ENCODE measurements around the gene THSD7B.
"Not testable (repeated sequence)": the region's sequence is repeated elsewhere in the genome, so short reads cannot be mapped to it uniquely, and the experiment has no call there.

Gene THSD7B

GRCh38 chr2:137302957-137303356 lies 537.6 kb downstream of the THSD7B start:
- Histone ChIP-seq H3K27ac (ENCODE audit: low read depth in 2 of 2, low read length in 2 of 2) (no peak overlapping the region), H3K9me3 (ENCODE audit: control insufficient read depth in 2 of 2, low read length in 2 of 2) (no peaks in the 10 kb centered on the region), H3K4me1 (ENCODE audit: control insufficient read depth in 2 of 2, insufficient read depth in 2 of 2, low read length in 2 of 2) (no peaks in the 10 kb centered on the region), H3K36me3 (ENCODE audit: control insufficient read depth in 2 of 2, insufficient read depth in 2 of 2, low read length in 2 of 2) (no peaks in the 10 kb centered on the region), H3K4me3 (ENCODE audit: low read length in 2 of 2) (no peak overlapping the region), H3K9ac (ENCODE audit: low read depth in 1 of 2, low read length in 2 of 2) (no peak overlapping the region), H3K27me3 (ENCODE audit: control insufficient read depth in 2 of 2, insufficient read depth in 2 of 2, low read length in 2 of 2) (no peaks in the 10 kb centered on the region)

GRCh38 chr2:137316075-137316474 lies 550.7 kb downstream of the THSD7B start:
- no peaks in the 10 kb centered on the region for H3K27me3 ChIP-seq (ENCODE audit: control insufficient read depth in 2 of 2, insufficient read depth in 2 of 2, low read length in 2 of 2)
- H3K9me3 ChIP-seq (ENCODE audit: control insufficient read depth in 2 of 2, low read length in 2 of 2): no peaks in the 10 kb centered on the region
- no peaks in the 10 kb centered on the region for H3K36me3 ChIP-seq (ENCODE audit: control insufficient read depth in 2 of 2, insufficient read depth in 2 of 2, low read length in 2 of 2)
- no peak overlapping the region for H3K4me3 ChIP-seq (ENCODE audit: low read length in 2 of 2)
- no peaks in the 10 kb centered on the region for H3K4me1 ChIP-seq (ENCODE audit: control insufficient read depth in 2 of 2, insufficient read depth in 2 of 2, low read length in 2 of 2)
- H3K27ac ChIP-seq (ENCODE audit: low read depth in 2 of 2, low read length in 2 of 2): no peak overlapping the region
- no peak overlapping the region for H3K9ac ChIP-seq (ENCODE audit: low read depth in 1 of 2, low read length in 2 of 2)

- Histone ChIP-seq H3K4me1 (ENCODE audit: control insufficient read depth in 2 of 2, insufficient read depth in 2 of 2, low read length in 2 of 2) (no peaks in the 10 kb centered on the region), H3K36me3 (ENCODE audit: control insufficient read depth in 2 of 2, insufficient read depth in 2 of 2, low read length in 2 of 2) (no peaks in the 10 kb centered on the region), H3K27me3 (ENCODE audit: control insufficient read depth in 2 of 2, insufficient read depth in 2 of 2, low read length in 2 of 2) (no peaks in the 10 kb centered on the region), H3K9ac (ENCODE audit: low read depth in 1 of 2, low read length in 2 of 2) (no peak overlapping the region), H3K4me3 (ENCODE audit: low read length in 2 of 2) (no peak overlapping the region), H3K9me3 (ENCODE audit: control insufficient read depth in 2 of 2, low read length in 2 of 2) (no peaks in the 10 kb centered on the region), H3K27ac (ENCODE audit: low read depth in 2 of 2, low read length in 2 of 2) (no peak overlapping the region)
Observed at GRCh38 chr2:137321566-137321965, 556.2 kb downstream of the THSD7B start.

GRCh38 chr2:137331562-137331961 lies 566.2 kb downstream of the THSD7B start:
- not testable (repeated sequence) for H3K9me3 ChIP-seq (ENCODE audit: control insufficient read depth in 2 of 2, low read length in 2 of 2); H3K4me1 ChIP-seq (ENCODE audit: control insufficient read depth in 2 of 2, insufficient read depth in 2 of 2, low read length in 2 of 2); H3K4me3 ChIP-seq (ENCODE audit: low read length in 2 of 2); H3K9ac ChIP-seq (ENCODE audit: low read depth in 1 of 2, low read length in 2 of 2); H3K36me3 ChIP-seq (ENCODE audit: control insufficient read depth in 2 of 2, insufficient read depth in 2 of 2, low read length in 2 of 2); H3K27ac ChIP-seq (ENCODE audit: low read depth in 2 of 2, low read length in 2 of 2); H3K27me3 ChIP-seq (ENCODE audit: control insufficient read depth in 2 of 2, insufficient read depth in 2 of 2, low read length in 2 of 2)

GRCh38 chr2:137333386-137334165 lies 568.2 kb downstream of the THSD7B start:
- no peak overlapping the region for H3K4me3 ChIP-seq (ENCODE audit: low read length in 2 of 2)
- H3K27me3 ChIP-seq (ENCODE audit: control insufficient read depth in 2 of 2, insufficient read depth in 2 of 2, low read length in 2 of 2): no peaks in the 10 kb centered on the region
- no peaks in the 10 kb centered on the region for H3K36me3 ChIP-seq (ENCODE audit: control insufficient read depth in 2 of 2, insufficient read depth in 2 of 2, low read length in 2 of 2)
- no peak overlapping the region for H3K27ac ChIP-seq (ENCODE audit: low read depth in 2 of 2, low read length in 2 of 2)
- H3K4me1 ChIP-seq (ENCODE audit: control insufficient read depth in 2 of 2, insufficient read depth in 2 of 2, low read length in 2 of 2): no peaks in the 10 kb centered on the region
- H3K9ac ChIP-seq (ENCODE audit: low read depth in 1 of 2, low read length in 2 of 2): no peak overlapping the region
- no peaks in the 10 kb centered on the region for H3K9me3 ChIP-seq (ENCODE audit: control insufficient read depth in 2 of 2, low read length in 2 of 2)

GRCh38 chr2:137336067-137336466 lies 570.7 kb downstream of the THSD7B start:
- H3K9ac ChIP-seq (ENCODE audit: low read depth in 1 of 2, low read length in 2 of 2): no peak overlapping the region
- no peaks in the 10 kb centered on the region for H3K27me3 ChIP-seq (ENCODE audit: control insufficient read depth in 2 of 2, insufficient read depth in 2 of 2, low read length in 2 of 2)
- H3K36me3 ChIP-seq (ENCODE audit: control insufficient read depth in 2 of 2, insufficient read depth in 2 of 2, low read length in 2 of 2): no peaks in the 10 kb centered on the region
- H3K9me3 ChIP-seq (ENCODE audit: control insufficient read depth in 2 of 2, low read length in 2 of 2): no peaks in the 10 kb centered on the region
- no peak overlapping the region for H3K4me3 ChIP-seq (ENCODE audit: low read length in 2 of 2)
- no peaks in the 10 kb centered on the region for H3K4me1 ChIP-seq (ENCODE audit: control insufficient read depth in 2 of 2, insufficient read depth in 2 of 2, low read length in 2 of 2)
- H3K27ac ChIP-seq (ENCODE audit: low read depth in 2 of 2, low read length in 2 of 2): no peak overlapping the region

- H3K27ac ChIP-seq (ENCODE audit: low read depth in 2 of 2, low read length in 2 of 2): no peak overlapping the region
- no peaks in the 10 kb centered on the region for H3K27me3 ChIP-seq (ENCODE audit: control insufficient read depth in 2 of 2, insufficient read depth in 2 of 2, low read length in 2 of 2)
- no peaks in the 10 kb centered on the region for H3K36me3 ChIP-seq (ENCODE audit: control insufficient read depth in 2 of 2, insufficient read depth in 2 of 2, low read length in 2 of 2)
- no peak overlapping the region for H3K9ac ChIP-seq (ENCODE audit: low read depth in 1 of 2, low read length in 2 of 2)
- H3K4me1 ChIP-seq (ENCODE audit: control insufficient read depth in 2 of 2, insufficient read depth in 2 of 2, low read length in 2 of 2): no peaks in the 10 kb centered on the region
- no peak overlapping the region for H3K4me3 ChIP-seq (ENCODE audit: low read length in 2 of 2)
- H3K9me3 ChIP-seq (ENCODE audit: control insufficient read depth in 2 of 2, low read length in 2 of 2): no peaks in the 10 kb centered on the region
Observed at GRCh38 chr2:137339051-137339450, 573.7 kb downstream of the THSD7B start.

- Histone ChIP-seq H3K4me1 (ENCODE audit: control insufficient read depth in 2 of 2, insufficient read depth in 2 of 2, low read length in 2 of 2) (no peaks in the 10 kb centered on the region), H3K4me3 (ENCODE audit: low read length in 2 of 2) (no peak overlapping the region), H3K27me3 (ENCODE audit: control insufficient read depth in 2 of 2, insufficient read depth in 2 of 2, low read length in 2 of 2) (no peaks in the 10 kb centered on the region), H3K9ac (ENCODE audit: low read depth in 1 of 2, low read length in 2 of 2) (no peak overlapping the region), H3K27ac (ENCODE audit: low read depth in 2 of 2, low read length in 2 of 2) (no peak overlapping the region), H3K9me3 (ENCODE audit: control insufficient read depth in 2 of 2, low read length in 2 of 2) (no peaks in the 10 kb centered on the region), H3K36me3 (ENCODE audit: control insufficient read depth in 2 of 2, insufficient read depth in 2 of 2, low read length in 2 of 2) (no peaks in the 10 kb centered on the region)
Observed at GRCh38 chr2:137345994-137346393, 580.6 kb downstream of the THSD7B start.

GRCh38 chr2:137348301-137348700 lies 583.0 kb downstream of the THSD7B start:
- no peaks in the 10 kb centered on the region for H3K9me3 ChIP-seq (ENCODE audit: control insufficient read depth in 2 of 2, low read length in 2 of 2)

GRCh38 chr2:137357634-137358033 lies 592.3 kb downstream of the THSD7B start:
- Histone ChIP-seq H3K27ac (ENCODE audit: low read depth in 2 of 2, low read length in 2 of 2) (no peak overlapping the region), H3K4me1 (ENCODE audit: control insufficient read depth in 2 of 2, insufficient read depth in 2 of 2, low read length in 2 of 2) (no peaks in the 10 kb centered on the region)

More at GRCh38 chr2:137348301-137348700, 583.0 kb downstream of the THSD7B start:
- Histone ChIP-seq H3K27ac (ENCODE audit: low read depth in 2 of 2, low read length in 2 of 2) (no peak overlapping the region), H3K9ac (ENCODE audit: low read depth in 1 of 2, low read length in 2 of 2) (no peak overlapping the region), H3K4me1 (ENCODE audit: control insufficient read depth in 2 of 2, insufficient read depth in 2 of 2, low read length in 2 of 2) (no peaks in the 10 kb centered on the region), H3K4me3 (ENCODE audit: low read length in 2 of 2) (no peak overlapping the region), H3K27me3 (ENCODE audit: control insufficient read depth in 2 of 2, insufficient read depth in 2 of 2, low read length in 2 of 2) (no peaks in the 10 kb centered on the region), H3K36me3 (ENCODE audit: control insufficient read depth in 2 of 2, insufficient read depth in 2 of 2, low read length in 2 of 2) (no peaks in the 10 kb centered on the region)

More at GRCh38 chr2:137357634-137358033, 592.3 kb downstream of the THSD7B start:
- no peaks in the 10 kb centered on the region for H3K27me3 ChIP-seq (ENCODE audit: control insufficient read depth in 2 of 2, insufficient read depth in 2 of 2, low read length in 2 of 2)
- H3K9me3 ChIP-seq (ENCODE audit: control insufficient read depth in 2 of 2, low read length in 2 of 2): no peaks in the 10 kb centered on the region
- no peak overlapping the region for H3K9ac ChIP-seq (ENCODE audit: low read depth in 1 of 2, low read length in 2 of 2)
- no peak overlapping the region for H3K4me3 ChIP-seq (ENCODE audit: low read length in 2 of 2)
- no peaks in the 10 kb centered on the region for H3K36me3 ChIP-seq (ENCODE audit: control insufficient read depth in 2 of 2, insufficient read depth in 2 of 2, low read length in 2 of 2)
